Heart left ventricle (tissue), 16 donors: ENCODE measurements around the gene ACSL3. TPM values are rescaled to one million over a fixed set of nuclear protein-coding genes. Genes with fewer than 3 reads are reported as not detected.

Source experiments
- ATAC-seq, 4 donors: fragments of 200-7000 bp; cut with Tn5 transposase; one replicate each; pipeline ENCODE4 v1.9.1; 2020 to 2022; ENCODE audit warnings: moderate library complexity in 4 of 4, mild to moderate bottlenecking in 3 of 4, moderate number of reproducible peaks in 1 of 4
- DNase-seq, 5 donors: peaks; one replicate each; pipeline ENCODE4 v3.0.0-alpha.2; 2020
- H3K27ac ChIP-seq, 12 donors: fragments of 200-600 bp; sonication (generic) in 4 of 12; one replicate each; pipeline versions ENCODE4 v1.5.0 to v1.8.0; 2016 to 2022; ENCODE audit warnings: mild to moderate bottlenecking in 2 of 12
- H3K27me3 ChIP-seq, 9 donors: fragments of 200-600 bp; sonication (generic) in 2 of 9; one replicate each; pipeline versions ENCODE4 v1.5.1 to v1.8.0; 2016 to 2022; ENCODE audit warnings: mild to moderate bottlenecking in 3 of 9
- H3K36me3 ChIP-seq, 9 donors: fragments of 200-600 bp; sonication (generic) in 2 of 9; one replicate each; pipeline versions ENCODE4 v1.5.0 to v1.8.0; 2018 to 2022; ENCODE audit warnings: mild to moderate bottlenecking in 2 of 9
- H3K4me1 ChIP-seq, 12 donors: fragments of 200-600 bp; sonication (generic) in 4 of 12; one replicate each; pipeline versions ENCODE4 v1.5.0 to v1.8.0; 2016 to 2022; ENCODE audit warnings: mild to moderate bottlenecking in 3 of 12
- H3K4me3 ChIP-seq, 12 donors: fragments of 200-600 bp; sonication (generic) in 4 of 12; one replicate each; pipeline versions ENCODE4 v1.5.0 to v1.8.0; 2017 to 2022; ENCODE audit warnings: mild to moderate bottlenecking in 9 of 12, moderate library complexity in 4 of 12
- H3K9me3 ChIP-seq, 12 donors: fragments of 200-600 bp; sonication (generic) in 4 of 12; one replicate each; pipeline versions ENCODE4 v1.5.0 to v1.8.0; 2016 to 2022; ENCODE audit warnings: mild to moderate bottlenecking in 1 of 12
- CTCF ChIP-seq, 12 donors: fragments of 200-600 bp; sonication (generic) in 4 of 12; IDR thresholded peaks; one replicate each; pipeline versions ENCODE4 v1.5.0 to v1.8.0; 2018 to 2022; ENCODE audit warnings: antibody characterized with exemption in 12 of 12, mild to moderate bottlenecking in 5 of 12
- POLR2A ChIP-seq, 2 donors: fragments of 450-650 bp; IDR thresholded peaks; one replicate each; pipeline ENCODE4 v1.6.1; 2017; ENCODE audit warnings: antibody characterized with exemption in 2 of 2, mild to moderate bottlenecking in 2 of 2, moderate library complexity in 2 of 2
- whole genome bisulfite sequencing, 4 donors: extraction: QIAGEN DNeasy Blood & Tissue Kit in 2 of 4; methylation state at CpG; one replicate each; pipeline versions ENCODE4 v1.1.5 to v1.1.7; 2013 to 2018; 5-methylcytosine and 5-hydroxymethylcytosine counted together
- intact Hi-C, 10 donors: fragments of 100-400 bp; cut with DNase I; formaldehyde crosslinking; loops; one replicate each; pipeline versions ENCODE4 v1.11.1 to v1.14.2; 2022
- polyA plus RNA-seq, 2 donors: library from polyadenylated mRNA; stranded (reverse); fragments of 200-250 nt; gene quantifications; one replicate each; pipeline ENCODE4 v1.2.3, GENCODE V29; 2013
- total RNA-seq, 9 donors: library from RNA; depleted of rRNA in 2 of 9; stranded (reverse); fragments of >200 nt in 2 of 9; fragmentation: NEBNext Ultra II Directional in 3 of 9; extraction: Animal tissue kit (Norgen Biotek cat#: 25700) in 3 of 9; gene quantifications; one replicate each; pipeline versions ENCODE4 v1.1.0 to v1.2.4, GENCODE V29; 2016 to 2023
- donor health status: ischemic (EF 13 %, LVEDD 7.1; RV severe dilation, severe dysfunction).
- donor health status: healthy with polysubstance abuse.
- donor health status: DM: no; HTN: yes; CAD: no.
- donor health status: DM: no; HTN: no; CAD: no.
- donor health status: ischemic (EF 25% LVEDD 6.9; RV normal size, moderate dysfunction).
- donor health status: ischemic (EF 25% LVEDD 5.7; RV mildly dilated, moderate dysfunction).
- donor health status: healthy.
- donor health status: DM: yes; HTN: yes; CAD: no.
- donor health status: ischemic (EF 35%, LVEDD 5.7; RV mildly dilated, moderate dysfunction).
- donor health status: nonischemic (EF 11% LVEDD 7.7; RV severe dilation, severe dysfunction).
- donor health status: DM: yes; HTN: yes; CAD: no.
- donor health status: PGD.
- donor health status: ischemic (EF 29% LVEDD 5.4; RV normal size, mild dysfunction).
- donor health status: nonischemic (EF 23%, LVEDD 6.1; RV moderate dilation, normal function).

Gene ACSL3
- total and polyA plus RNA-seq, 11 donors: 12.0 to 56.8 (median 51.9) TPM

GRCh38 chr2:222869252-222869560 is 8.4 kb downstream of the ACSL3 start:
- intact Hi-C loops: loop anchor here in 3 of 10 donors (10.0 kb wide), 1 partner anchor 74 kb away; no protein-coding TSS in a partner anchor
- Histone ChIP-seq H3K36me3 (no peaks in the 10 kb centered on the region), H3K27ac (no peak overlapping the region), H3K27me3 (no peaks in the 10 kb centered on the region), H3K9me3 (no peaks in the 10 kb centered on the region), H3K4me1 (peaks cover 9 to 82% (median 44%) of the 10 kb centered on the region in 12 donors), H3K4me3 (no peak overlapping the region)
- no peak for DNase-seq
- TF ChIP-seq POLR2A (IDR thresholded peaks at IDR 0.05) (no peak), CTCF (IDR thresholded peaks at IDR 0.05) (no peak)
- no peak for ATAC-seq

DNA sequence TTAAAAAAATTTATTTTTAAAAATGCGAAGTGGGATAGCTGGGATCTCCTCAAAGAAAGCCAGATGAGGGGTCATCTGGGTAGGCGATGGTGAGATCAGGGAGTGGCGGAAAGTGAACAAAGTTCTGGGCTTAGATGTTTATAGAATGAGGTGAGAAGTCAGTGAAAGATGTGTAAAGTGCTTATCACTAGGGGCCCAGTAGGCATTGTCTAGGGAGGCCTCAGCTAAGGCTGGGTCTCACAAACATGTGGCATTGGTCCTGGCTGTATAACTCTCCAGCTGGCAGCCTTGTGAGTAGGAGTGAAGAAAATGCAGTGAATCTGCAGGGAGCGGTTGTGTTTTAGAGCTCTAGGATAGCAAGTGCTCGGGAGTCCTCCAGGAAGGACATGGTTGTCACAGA is 10.5 kb downstream of the ACSL3 start:
- intact Hi-C loops: no loop called here
- no peak overlapping the region for H3K4me3 ChIP-seq
- no peak overlapping the region for H3K27ac ChIP-seq
- ATAC-seq: no peak
- WGBS, 4 donors: 91 to 96% (median 94%) methylated on average over 5 of the region's 5 CpGs
- peaks cover 3 to 70% (median 36%) of the 10 kb centered on the region in 12 donors for H3K4me1 ChIP-seq
- no peaks in the 10 kb centered on the region for H3K27me3 ChIP-seq
- H3K36me3 ChIP-seq: no peaks in the 10 kb centered on the region
- TF ChIP-seq POLR2A (IDR thresholded peaks at IDR 0.05): no peak
- no peak for TF ChIP-seq CTCF (IDR thresholded peaks at IDR 0.05)
- H3K9me3 ChIP-seq: no peaks in the 10 kb centered on the region
- DNase-seq: no peak

- WGBS, 4 donors: 91 to 94% (median 92%) methylated on average over 4 of the region's 4 CpGs
- no peaks in the 10 kb centered on the region for H3K9me3 ChIP-seq
- TF ChIP-seq POLR2A (IDR thresholded peaks at IDR 0.05) (no peak), CTCF (IDR thresholded peaks at IDR 0.05) (no peak)
- no peaks in the 10 kb centered on the region for H3K27me3 ChIP-seq
- H3K27ac ChIP-seq: no peak overlapping the region
- intact Hi-C loops: no loop called here
- H3K4me3 ChIP-seq: no peak overlapping the region
- no peak for DNase-seq
- H3K4me1 ChIP-seq: peaks cover 3 to 65% (median 39%) of the 10 kb centered on the region in 12 donors
- no peaks in the 10 kb centered on the region for H3K36me3 ChIP-seq
- peak in 2 of 4 donors; percentile 21 to 34 for ATAC-seq
Observed at GRCh38 chr2:222872551-222872950, 11.7 kb downstream of the ACSL3 start.

DNA sequence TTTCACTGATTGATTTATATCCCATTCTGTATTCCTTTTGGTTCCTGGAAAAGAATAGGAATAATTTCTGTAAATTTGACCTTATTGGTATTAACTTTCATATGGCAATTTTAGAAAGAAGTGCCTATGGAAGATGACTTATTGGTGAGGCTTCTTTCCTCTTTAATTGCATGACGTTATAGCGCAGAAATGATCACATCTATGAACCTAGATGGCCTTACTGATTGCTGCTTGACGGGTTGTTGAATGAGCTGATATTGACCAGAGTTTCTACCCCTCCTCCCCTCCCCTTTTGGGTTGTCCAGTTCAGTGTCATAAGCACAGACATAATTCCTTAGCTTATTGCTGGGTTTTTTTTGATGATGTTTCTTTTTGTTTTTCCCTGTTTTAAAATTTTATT is 14.6 kb downstream of the ACSL3 start:
- peaks cover 0 to 66% (median 28%) of the 10 kb centered on the region in 12 donors for H3K4me1 ChIP-seq
- 78 to 84% (median 81%) methylated on average over 3 of the region's 3 CpGs for WGBS, 4 donors

More for the DNA sequence above, 14.6 kb downstream of the ACSL3 start:
- ATAC-seq (no peak), DNase-seq (no peak)
- Histone ChIP-seq H3K4me3 (no peak overlapping the region), H3K27ac (no peak overlapping the region), H3K27me3 (no peaks in the 10 kb centered on the region), H3K9me3 (no peaks in the 10 kb centered on the region), H3K36me3 (no peaks in the 10 kb centered on the region)
- intact Hi-C loops: no loop called here
- TF ChIP-seq POLR2A (IDR thresholded peaks at IDR 0.05) (no peak), CTCF (IDR thresholded peaks at IDR 0.05) (no peak)
